Measurements from ENCODE around the gene SQOR.

The SQOR gene

DNA sequence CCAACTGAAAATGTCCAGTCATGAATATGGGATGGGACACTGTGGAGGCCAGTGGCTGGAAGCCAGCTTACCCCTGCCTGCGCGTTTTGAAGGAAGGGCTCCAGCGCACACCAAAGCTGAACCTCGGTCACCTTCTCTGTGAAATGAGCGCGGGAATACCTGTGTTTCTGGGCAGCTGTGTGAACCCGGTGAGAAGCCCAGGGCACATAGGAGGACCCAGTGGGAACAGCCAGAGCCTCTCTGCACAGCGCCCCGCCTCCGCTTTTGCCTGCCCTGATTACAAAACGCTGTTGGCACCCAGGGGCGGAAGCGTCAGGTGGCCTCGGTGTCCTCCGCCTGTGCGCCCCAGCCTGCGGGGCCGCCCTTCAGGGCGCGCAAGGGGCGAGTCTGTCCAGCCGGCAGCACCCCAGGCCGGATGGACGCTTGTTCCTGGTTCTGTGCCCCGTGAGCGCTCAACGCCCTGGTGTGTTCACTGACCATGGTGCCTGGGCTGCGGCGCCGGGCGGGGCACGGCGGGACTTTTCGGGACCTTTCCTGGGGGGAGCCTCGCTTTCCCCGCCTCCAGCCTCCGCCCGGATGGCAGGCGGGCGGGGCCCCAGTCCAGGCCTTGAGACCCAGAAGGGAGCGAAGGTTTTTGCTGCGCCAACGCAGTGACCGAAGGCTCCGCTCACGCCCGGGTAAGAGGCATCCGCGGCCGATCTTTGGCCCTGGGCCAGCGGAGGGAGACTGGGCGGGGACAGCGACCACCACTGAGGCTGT is at the start of gene SQOR:
Gene SQOR, plus strand, starts transcription at position 598 of the 759 bp plus-strand sequence. CDS start 23,895 bp downstream, outside the sequence.
- DNase-seq = no peak

DNA sequence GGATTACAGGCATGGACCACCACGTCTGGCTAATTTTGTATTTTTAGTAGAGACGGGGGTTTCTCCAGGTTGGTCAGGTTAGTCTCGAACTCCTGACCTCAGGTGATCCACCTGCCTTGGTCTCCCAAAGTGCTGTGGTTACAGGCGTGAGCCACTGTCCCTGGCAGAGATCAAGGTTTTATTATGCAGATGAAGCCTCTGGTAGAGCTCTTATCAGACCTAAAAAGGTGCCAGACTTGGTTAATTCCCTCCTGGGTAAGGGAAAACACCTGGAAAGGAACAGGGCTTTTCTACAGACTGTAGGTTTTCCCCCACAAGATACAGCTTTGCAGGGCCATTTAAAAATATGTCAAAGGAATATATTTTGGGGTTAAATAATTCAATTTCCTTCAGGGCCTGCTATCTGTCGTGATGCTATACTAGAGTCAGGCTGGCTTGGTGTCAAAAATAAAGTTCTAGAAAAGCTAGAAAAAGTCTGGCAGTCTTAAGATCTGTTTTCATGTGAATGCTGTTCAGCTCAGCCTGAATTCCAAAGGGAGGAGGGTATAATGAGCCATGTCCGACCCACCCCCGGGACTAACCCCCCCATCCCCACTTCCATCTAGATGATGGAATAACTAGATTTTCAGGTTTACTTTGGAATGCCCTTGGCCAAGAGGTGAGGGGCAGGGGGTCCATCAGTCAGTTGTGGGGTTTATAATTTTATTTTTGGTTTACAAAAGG is 49.6 kb upstream of the SQOR start:
- no peak for DNase-seq

DNA sequence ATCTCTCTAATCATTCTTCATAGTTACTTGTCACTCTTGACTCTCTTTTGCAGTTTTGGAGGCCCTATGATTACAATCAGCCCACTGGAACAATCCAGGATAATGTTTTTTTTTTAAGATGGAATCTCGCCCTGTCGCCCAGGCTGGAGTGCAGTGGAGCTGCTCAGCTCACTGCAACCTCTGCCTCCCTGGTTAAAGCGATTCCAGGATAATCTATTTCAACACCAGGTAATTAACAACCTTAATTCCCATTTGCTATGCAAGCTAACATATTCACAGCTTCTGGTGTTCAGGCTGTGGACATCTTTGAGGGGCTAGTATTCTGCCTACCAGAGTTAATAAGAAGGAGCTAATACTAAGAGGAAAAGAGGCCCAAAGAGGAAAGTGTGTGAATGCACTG is 48.7 kb upstream of the SQOR start:
- DNase-seq = no peak

DNA sequence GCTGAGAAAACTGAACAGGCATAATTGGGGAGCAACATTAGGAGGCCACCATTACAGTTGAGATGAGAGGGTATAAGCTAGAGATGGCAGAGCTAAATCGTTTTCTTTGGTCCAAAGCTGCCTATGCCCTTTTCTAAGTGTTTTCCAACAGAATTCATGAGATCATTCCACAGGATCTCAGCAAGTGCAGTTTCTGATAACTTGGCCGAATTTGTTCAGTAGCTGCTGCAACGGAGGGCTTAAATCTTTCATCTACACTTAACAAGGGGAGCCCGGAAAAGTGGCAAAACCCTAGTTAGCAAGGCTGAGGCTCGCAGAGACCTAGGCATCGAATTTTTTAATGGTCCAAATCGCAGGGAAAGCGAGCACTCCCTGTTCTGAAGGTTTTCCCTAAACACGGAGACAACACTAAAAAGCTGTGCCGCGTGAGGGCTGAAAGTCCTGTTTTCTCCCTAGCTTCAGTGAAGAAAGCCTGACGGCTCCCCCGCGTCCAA is 48.2 kb upstream of the SQOR start:
- DNase-seq = no peak

DNA sequence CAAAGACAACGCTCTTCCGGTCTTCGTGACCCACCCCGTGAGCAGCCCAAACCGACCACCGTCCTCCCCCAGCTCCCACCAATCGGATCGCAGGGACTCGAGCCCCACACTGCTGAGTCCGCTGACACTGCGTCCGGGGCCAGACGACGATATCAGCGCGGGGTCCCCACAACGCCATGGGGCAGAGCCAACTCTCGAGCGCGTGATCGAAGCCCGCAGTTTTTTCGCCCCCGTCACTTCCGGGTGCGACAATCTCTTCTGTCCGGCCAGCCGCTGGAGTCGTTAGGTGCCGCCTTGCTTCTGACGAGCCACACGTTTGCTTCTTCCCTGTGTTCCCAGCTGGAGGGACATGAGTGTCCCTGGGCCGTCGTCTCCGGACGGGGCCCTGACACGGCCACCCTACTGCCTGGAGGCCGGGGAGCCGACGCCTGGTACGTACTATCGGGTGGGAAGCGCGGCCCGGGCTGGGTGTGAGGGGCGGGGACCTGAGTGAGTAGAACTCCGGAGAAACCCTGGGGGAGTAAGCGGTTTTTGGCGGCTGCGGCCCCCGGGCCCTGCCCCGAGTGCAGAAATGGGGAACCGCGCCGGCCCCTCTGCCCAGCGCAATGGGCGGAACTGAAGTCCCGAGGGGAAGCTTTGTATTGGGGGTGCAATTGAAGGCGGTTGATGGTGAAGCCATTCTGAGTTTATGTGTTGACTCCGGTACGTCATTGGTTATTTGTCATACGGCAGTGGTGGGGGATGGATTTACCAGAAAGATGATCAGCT is 47.5 kb upstream of the SQOR start, which contains the start of gene BLOC1S6:
Gene BLOC1S6, plus strand, starts transcription at position 285 of the 768 bp plus-strand sequence. Its CDS starts 65 bp downstream, at position 350.
- peak; percentile 22 for DNase-seq

DNA sequence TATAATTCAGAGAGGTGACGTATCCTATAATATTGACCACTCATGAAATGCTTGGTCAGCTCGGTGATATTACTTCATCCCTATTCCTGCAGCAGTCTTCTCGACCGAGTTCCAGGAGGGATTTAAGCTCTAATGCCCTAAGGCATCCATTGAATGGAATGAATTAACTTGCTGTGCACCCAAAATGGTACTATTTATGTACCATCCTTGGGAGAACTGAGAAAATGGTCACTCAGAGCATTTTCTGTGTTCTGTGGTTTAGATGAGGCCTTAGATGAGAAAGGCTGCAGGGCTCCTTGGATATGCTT is 47.0 kb upstream of the SQOR start:
- DNase-seq = no peak

DNA sequence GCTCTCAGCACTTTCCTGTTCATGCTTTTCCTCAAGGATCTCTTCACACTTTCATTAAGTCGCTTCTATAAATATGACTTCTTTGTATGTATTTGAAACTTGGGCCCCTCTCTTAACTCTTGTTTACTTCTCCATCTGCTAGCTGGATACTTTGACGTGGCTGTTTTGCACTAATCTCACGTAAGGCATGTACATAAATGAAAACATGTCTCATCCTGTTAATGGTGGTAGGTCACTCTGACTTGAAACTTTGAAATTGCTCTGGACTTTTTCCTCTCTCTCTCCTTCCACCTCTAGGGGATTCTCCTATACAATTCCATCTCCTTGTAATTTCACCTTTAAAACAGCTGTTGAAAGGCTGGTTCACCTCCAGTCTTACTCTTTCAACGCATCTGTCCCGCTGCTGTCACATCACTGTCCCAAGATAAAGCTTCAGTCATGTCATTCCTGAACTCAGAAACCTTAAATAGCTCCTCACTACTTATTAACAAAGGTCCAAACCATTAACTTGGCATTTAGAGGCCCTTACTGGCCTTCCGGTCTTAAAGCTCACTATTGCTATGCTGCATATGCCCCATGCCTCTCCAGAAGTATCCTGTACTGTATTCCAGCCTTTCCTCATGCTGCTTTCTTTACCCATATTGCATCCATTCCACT is 46.5 kb upstream of the SQOR start:
- DNase-seq = no peak

DNA sequence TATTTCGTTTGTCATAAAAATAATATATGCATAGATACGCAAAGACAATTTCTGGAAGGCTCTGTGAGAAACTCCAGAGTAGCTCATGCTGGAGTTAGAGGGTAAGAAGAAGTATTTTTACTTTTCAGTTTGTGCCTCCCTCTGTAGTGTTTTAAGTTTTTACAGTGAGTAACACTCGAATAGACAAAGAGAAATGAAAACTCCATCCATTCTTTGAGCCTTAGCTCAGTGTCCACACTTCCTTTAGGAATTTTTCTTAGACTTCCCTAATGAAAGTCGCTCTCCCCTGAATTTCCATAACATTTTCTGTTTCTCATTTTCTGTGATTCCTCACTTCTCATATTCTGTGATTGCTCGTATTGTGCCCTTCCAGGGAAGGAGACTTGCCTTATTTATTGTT is 45.6 kb upstream of the SQOR start:
- DNase-seq = no peak

DNA sequence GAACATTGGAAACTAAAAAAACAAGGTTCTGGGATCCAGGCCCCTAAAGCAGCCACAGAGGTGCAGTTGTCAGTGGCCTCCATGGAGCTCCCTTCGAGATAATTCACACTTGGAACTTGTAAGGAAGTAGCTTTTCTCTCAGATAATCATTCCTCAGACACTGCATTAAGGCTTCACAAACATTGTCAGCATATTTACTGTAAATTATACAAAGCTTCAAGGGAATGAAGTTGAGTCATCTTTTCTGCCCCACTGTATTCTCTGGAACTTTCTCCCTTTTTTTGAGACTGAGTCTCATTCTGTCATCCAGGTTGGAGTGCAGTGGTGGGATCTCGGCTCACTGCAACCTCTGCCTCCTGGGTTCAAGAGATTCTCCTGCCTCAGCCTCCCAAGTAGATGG is 40.5 kb upstream of the SQOR start:
- no peak for DNase-seq

DNA sequence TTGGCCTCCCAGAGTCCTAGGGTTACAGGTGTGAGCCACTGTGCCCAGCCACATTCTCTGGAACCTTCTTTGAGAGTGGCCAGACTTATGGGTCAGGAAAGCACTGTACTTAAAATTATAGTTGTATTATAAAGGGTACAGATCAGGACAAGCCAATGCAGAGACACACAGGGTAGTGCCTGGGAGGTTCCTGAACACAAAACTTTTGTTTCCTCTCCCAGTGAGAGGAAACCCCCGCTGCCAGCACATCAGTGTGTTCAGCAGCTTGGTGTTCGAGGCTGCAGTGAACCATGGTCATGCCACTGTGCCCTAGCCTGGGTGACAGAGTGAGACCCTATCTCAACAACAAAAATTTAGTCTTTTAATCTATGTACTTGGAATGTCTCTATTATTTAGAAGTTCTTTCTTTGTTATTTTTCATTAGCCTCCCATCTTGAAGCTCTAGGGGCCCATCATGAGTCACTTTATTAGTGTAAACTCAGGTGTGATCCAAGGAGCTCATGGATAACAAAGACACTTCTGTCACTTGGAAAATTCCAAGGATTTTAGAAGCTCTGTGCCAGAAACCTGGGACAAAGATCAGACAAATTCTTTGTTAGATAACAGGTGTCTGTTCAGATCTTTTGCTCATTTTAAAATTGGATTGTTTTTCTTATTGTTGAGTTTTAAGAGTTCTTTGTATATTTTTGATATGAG is 39.8 kb upstream of the SQOR start:
- DNase-seq = no peak

DNA sequence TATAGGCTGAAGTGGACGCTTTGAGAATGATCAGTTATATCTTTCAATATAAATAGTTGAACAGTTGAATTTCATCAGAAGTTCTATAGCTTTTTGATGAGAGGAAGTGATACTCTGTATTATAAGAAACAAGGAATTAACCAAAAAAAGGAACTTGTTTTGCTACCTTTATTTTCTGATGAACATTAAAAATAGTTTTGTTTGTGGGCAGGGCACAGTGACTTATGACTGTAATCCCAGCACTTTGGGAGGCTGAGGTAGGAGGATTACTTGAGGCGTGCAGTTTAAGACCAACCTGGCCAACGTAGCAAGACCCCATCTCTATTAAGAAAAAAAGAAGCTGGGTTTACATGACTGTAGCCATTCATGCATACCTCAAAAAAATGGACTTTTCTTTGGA is 30.9 kb upstream of the SQOR start:
- DNase-seq = no peak

DNA sequence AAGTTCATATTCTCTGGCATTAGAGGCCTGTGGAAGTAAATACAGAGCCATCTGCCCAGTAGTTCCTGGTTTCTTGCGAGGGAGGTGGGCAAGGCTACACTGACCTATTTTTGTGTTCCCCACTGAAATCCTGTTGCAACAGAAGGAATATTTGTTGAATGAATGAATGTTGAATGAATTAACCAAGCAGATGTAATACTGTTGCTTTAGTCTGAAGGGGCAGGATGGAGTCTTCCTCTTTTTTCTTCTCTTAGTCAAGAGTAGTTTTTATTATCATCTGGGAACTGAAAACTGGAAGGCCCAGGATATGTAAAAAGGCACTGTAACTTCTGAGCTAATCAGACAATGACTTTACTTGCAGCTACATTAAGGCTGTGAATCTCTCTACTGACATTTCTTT is 30.5 kb upstream of the SQOR start:
- DNase-seq = no peak

DNA sequence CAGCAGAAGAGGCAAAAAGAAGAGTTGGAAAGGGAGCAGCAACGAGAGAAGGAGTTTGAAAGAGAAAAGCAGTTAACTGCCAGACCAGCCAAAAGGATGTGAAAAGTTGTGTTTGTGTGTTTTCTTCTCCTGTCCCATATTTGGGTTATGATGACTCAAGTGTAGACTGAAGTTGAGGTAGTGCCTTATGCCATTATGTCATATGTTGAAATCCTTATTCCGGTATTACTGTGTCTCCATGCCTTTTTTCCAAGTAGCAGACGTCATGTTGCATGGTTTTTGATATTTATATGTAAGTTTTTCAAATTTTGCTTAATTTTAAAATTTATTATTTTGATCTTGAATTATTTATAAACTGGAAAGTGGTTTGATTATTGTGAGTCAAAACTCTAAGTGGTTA is 28.4 kb upstream of the SQOR start:
- DNase-seq = no peak

DNA sequence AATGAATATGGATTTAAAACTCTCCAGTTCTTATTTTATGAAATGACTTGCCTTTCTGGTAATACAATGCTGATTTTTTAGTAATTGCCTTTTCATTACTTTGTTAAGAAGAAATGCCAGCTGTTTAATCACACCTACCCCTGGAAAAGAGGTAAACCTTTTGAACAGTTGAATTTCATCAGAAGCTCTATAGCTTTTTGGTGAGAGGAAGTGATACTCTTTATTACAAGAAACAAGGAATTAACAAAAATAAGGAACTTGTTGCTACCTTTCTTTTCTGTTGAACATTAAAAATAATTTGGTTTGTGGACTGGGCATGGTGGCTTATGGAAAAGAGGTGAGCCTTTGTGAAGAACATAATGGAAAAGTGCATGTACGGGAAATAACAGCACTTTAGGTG is 28.0 kb upstream of the SQOR start:
- no peak for DNase-seq

DNA sequence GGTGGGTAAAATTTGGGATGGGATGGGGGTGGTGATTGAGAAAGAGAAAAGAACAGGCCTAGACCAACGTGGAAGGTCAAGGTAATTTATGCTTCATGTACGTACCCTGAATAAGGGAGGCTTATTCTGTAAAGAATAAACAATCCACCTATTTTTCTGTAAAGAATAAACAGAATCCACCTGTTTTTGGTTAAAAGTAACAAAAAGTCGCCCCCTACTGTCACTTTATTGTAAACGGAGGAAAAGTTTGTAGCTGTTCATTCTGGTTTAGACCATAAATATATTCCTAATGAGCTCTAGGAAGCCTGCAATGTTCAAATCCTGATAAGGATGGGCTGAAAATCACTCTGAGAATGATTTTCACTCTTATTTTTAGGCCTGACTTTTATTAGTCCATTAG is 23.5 kb upstream of the SQOR start:
- no peak for DNase-seq

DNA sequence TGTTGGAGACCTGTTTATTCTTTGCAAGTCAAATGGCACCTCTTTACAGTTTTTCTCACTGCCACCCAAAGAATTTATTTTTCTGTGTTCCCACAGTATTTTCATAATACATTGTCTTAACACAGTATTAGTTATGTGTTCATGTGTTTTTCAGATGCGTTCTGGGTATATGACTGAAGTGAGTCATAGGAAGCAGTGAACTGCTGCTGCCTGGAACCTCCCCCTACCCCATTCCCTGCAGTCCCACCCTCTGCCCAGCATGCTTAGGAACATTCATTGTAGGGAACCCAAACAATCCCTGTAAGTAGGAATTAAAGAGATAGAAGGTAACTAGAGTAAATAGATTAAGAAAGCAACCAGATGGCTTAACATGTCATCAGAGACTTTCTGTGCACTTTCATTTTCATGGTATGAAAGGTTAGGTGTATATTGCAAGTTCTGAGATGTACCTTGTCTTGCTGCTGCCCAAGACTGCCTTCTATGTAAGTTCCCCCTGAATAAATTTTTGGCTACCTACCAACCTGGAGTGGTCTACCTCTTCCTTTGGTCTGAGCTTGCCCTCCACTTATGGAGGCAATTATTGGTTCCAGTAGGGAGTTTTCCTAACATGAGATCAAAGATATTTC is 21.9 kb upstream of the SQOR start:
- no peak for DNase-seq

DNA sequence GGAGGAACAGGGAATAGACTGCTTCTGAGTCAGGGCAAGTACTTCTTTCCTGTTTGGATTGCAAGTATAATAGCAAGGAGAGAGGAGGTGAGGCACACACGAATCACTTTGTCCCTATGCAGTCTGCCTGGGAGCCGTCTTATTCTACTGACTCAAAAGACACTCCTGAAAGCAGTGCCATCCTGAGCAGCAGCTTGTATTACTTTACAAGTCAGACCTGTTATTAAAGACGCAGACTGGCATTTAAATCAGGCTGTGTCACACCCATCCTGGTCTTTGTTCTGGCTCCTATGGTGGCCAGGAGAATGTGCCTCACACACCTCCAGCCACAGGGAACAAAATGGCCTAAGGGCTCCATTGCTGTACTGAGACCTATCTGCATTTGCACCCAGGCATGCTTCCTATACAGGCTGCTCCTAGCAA is 17.9 kb upstream of the SQOR start:
- DNase-seq = no peak

DNA sequence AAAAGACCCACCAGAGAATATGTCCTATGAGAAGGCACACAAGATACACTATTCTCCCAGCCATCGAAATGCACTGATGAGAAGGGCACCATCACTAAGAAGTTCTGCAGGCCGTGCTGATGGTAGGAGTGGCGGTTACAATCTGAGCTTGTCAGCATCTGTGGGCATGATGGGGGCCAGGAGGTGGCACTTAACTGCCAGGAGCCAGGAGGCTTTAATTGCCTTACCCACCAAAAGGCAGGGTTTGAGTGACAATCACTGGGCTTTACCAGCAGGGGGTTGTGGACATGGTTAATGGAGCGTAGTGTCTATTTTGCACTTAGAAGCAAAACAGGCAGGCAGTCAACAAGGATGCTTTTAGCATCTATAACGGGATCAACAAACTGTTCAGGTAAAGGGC is 16.0 kb upstream of the SQOR start:
- DNase-seq = no peak

DNA sequence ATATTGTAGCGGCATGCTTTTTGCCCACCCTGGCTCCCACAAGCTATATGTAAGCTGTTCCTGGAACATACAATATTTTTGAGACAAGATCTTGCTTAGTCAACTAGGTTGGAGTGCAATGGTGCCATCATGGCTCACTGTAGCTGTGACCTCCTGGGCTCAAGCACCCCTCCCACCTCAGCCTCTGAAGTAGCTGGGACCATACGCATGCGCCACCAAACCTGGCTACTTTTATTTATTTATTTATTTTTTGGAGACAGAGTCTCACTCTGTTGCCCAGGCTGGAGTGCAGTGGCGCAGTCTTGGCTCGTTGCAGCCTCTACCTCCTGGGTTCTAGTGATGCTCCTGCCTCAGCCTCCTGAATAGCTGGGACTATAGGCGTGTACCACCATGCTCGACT is 6.7 kb upstream of the SQOR start:
- DNase-seq = no peak

DNA sequence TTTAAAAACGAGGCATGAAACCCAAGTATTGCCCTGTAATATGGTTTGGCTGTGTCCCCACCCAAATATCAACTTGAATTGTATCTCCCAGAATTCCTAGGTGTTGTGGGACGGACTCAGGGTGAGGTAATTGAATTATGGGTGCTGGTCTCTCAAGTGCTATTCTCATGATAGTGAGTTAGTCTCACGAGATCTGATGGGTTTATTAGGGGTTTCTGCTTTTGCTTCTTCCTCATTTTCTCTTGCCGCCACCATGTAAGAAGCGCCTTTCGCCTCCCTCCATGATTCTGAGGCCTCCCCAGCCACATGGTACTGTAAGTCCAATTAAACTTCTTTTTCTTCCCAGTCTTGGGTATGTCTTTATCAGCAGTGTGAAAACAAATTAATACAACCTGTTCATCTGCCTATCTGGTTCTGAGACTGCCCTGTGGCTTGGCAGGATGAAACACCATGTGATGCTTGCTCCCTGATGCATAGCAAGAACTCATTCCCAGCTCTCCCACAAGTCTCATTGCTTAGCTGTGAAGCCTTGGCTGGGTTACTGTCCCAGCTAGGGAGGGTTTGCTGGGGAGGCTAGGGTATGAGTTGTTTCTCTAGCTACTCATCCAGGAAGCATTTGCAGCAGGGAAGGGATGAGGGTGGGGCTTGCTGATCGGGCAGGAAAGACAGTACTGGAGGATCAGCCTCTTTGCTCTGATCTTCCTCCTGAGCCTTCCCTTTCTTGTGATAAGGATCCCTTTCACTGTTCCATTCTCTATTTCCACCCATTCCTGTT is 3.7 kb upstream of the SQOR start:
- DNase-seq = no peak

DNA sequence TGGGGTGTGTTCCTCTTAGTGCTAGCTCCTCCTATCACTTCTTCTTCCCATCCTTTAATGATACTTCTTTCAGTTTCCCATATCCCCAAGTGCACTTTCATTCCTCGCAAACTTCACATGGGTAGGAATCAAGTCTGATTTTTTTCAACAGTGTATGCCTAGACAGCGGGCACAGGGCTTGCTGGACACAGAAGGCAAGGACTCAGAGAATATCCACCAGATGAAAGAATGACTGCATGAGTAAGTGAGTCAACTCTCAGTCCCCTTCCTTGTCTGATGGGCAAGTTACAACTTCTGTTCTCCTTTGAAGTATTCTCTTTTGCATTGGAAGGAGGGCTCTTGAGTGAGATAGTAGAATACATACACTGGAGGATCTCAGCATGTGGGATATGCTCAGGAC is 3.1 kb upstream of the SQOR start:
- no peak for DNase-seq
